NCI-H2227 treated with DMSO at 0.1 percent for 48 hours (cell line): ENCODE measurements around the gene RASSF8.

ENCODE experiments used
- DNase-seq: peaks from one replicate; lab custom pipeline; 2025; lab: John Stamatoyannopoulos, UW

The RASSF8 gene, protein sequence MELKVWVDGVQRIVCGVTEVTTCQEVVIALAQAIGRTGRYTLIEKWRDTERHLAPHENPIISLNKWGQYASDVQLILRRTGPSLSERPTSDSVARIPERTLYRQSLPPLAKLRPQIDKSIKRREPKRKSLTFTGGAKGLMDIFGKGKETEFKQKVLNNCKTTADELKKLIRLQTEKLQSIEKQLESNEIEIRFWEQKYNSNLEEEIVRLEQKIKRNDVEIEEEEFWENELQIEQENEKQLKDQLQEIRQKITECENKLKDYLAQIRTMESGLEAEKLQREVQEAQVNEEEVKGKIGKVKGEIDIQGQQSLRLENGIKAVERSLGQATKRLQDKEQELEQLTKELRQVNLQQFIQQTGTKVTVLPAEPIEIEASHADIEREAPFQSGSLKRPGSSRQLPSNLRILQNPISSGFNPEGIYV

DNA sequence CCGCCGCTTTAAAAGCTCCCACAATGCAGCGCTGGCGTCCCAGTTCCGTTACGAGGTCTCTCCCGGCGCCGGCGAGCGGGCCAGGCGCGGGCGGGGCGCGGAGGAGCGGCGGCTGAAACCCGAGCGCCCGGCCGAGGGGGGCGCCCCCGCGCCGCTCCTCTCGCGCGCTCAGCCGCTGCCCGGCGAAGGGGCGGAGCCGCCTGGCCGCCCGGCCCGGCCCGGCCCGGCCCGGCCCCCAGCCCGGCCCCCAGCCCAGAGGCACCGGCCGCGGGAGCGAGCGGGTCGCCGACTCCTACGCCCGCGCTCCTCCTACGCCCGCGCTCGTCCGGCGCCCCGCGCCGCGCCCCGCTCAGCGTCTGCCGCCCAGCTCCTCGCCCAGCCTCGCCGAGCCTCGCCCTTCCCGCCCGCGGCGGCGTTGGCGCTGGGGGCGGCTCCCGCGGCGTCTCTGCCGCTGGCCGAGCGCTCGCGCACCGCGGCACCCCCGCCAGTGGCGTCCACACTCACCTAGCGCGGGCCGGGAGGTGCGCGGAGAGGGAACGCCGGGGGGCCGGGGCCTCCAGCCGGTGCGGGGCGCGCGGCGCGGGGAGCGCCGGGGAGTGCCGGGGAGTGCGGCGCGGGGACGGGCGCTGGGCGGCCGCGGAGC lies at the start of gene RASSF8:
TSS of gene RASSF8 (plus strand) at position 255 of the 643 bp plus-strand sequence. CDS start 96,662 bp downstream, outside the sequence.
- DNase-seq: peak; percentile 6

GRCh38 chr12:25914551-25914950 lies 43.9 kb upstream of the RASSF8 start:
- no peak for DNase-seq

DNA sequence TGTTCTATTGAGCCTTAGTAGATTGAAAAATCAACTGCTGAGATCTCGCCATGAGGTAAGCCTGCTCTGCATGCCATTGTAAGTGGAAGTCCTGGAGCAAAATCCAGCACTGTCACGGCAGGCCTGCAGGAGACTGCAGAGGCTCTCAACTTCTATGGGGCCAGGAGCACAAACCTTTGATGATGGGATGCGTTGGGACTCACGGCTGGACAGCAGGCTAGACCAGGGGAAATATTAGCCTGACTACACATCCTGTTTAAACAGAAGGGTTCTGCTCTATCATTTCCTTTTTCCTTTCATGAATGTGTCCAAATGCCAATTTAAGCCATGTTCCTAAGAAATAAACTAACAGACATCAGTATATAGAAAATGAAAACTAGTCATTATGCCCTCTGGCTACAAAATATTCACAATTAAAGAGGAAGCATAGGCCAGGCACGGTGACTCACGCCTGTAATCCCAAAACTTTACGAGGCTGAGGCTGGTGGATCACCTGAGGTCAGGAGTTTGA lies 33.9 kb upstream of the RASSF8 start:
- DNase-seq: no peak

- no peak for DNase-seq
Measured at GRCh38 chr12:25925064-25925463, 33.4 kb upstream of the RASSF8 start.

DNA sequence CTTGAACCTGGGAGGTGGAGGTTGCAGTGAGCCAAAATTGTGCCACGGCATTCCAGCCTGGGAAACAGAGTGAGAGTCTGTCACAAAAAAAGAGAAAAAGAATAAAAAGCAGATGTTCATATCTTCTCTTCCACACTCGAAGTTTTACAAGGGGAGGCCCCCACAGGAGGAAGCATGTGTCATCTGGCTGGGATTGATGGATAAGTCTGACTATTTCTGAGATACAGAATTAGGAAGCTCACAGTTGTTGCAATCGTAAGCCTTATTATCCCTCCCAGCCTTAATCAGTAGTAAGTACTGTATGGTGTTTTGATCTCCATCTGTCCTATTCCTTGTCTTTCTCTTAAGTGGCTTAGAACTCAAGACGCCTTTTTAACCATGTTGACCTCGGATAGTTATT lies 31.9 kb upstream of the RASSF8 start:
- no peak for DNase-seq

DNA sequence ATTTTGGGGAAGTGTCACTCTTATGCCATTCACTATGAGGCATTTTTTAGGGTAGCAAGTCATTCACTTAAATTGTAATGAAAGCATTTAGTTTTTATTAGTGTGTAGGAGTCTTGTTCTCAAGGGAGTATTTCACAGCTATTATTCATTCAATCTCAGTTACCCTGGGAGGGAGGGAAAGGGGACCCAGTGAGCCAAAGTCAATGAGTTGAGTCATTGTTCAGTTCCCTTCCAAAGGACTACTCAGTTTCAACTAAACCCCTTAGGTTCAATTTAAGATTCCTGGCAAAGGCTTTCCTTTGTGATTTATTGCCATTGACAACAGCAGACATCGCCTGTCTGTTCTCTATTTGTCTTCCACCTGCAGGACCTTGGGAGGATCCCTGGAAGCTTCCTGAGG lies 29.3 kb upstream of the RASSF8 start:
- no peak for DNase-seq

DNA sequence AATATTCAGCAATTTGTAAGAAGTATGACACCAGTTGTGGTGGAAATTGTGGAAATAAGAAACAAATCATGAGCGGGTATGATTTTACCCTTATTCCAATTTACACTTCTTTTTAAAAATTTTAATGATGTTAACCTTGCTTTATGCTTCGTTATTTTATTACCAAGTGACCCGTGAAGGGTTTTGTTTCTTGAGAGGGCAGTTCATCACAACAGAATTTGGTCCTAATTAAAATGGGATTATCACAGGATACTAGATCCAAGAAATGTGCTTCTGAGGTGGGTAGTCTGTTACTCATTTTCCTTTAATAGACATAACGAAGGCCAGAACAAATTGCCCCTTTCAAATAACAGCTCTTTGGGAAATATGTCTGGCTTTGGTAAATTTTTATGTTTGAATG lies 25.5 kb upstream of the RASSF8 start:
- no peak for DNase-seq

DNA sequence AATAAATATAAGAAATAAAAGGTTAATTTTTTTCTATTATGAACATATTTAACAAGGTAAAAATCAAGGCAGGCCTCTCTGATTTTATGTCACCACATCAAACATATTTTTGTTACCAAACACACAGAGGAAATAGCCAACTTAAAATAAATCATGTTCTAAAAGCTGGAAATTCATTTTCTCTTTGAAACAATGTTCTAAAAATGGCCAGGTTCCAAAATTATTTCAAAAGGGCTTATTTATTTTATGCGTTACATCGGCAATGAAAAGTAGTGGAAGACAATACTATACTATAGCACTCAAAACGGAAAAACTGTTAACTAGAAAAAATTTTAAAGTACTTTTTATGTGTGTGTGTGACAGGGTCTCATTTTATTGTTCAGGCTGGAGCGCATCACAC lies 24.0 kb upstream of the RASSF8 start:
- DNase-seq: no peak

DNA sequence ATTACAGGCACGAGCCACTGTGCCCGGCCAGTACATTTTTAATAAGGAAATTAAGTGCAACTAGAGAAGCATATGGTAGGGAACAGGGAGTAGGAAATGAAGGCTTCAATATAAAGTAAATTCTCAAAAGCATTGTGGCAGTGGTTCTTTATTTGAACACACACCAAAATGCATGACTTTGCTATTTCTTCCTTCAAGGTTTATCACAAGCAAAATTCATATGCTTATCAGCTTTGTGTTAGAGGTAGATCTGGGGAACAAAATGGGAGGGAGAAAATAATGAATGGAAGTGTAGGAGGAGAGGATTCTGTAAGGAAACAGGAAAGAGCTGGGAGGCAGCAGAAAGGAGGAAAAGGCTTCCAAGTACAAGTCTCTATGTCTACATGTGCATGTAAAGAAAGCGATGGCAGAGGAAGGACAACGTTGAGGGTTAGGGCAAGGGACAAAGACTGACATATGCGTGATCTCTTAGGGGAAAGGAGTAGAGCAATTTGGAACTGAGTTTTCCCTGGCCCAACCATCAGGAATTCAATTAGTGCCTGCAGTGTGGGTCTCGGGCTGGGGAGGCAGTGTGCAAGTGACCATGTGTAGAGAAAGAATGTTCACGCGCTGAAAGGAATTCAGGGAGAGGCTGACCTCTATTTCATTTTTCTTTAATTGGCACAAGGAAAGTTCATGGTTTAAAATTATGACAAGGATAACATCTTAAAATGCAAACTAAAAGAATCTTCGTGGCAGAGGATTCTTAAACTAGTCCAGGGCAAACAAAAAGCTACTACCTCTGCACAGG lies 22.9 kb upstream of the RASSF8 start:
- DNase-seq: no peak

DNA sequence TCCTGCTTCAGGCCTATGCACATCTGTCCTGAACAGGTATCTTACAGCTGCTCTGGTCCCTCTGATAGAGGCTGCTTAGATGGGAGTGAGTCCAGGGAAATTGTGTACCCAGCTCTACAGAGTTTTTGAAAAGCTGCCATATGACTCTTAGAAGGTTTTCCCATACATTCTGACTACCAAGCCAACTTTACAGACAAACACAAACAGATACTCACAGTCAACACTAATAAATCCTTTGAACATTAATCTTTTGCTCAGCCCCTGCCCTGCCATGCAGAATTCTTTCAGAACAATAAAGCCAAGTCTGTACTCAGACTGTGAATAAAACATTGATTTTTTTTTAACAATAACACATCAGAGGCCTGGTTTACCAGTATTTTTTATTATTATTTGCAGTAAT lies 21.4 kb upstream of the RASSF8 start:
- no peak for DNase-seq

- no peak for DNase-seq
Measured at GRCh38 chr12:25938581-25938980, 19.9 kb upstream of the RASSF8 start.

GRCh38 chr12:25939606-25940005 lies 18.9 kb upstream of the RASSF8 start:
- no peak for DNase-seq

- DNase-seq: no peak
Measured at GRCh38 chr12:25940886-25941285, 17.6 kb upstream of the RASSF8 start.

DNA sequence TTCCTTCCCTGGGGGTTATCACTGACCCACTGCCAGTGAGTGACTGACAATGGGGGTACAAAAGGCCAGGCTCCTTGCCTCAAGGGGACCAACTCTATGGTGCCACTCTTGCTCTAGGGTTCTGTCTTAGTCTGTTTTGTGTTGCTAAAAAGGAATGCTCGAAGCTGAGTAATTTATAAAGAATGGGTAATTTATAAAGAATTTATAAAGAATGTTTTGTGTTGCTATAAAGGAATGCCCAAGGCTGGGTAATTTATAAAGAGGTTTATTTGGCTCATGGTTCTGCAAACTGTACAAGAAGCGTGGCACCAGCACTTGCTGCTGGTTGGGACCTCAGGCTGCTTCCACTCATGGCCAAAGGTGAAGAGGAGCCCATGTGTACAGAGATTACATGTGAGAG lies 15.8 kb upstream of the RASSF8 start:
- DNase-seq: no peak

DNA sequence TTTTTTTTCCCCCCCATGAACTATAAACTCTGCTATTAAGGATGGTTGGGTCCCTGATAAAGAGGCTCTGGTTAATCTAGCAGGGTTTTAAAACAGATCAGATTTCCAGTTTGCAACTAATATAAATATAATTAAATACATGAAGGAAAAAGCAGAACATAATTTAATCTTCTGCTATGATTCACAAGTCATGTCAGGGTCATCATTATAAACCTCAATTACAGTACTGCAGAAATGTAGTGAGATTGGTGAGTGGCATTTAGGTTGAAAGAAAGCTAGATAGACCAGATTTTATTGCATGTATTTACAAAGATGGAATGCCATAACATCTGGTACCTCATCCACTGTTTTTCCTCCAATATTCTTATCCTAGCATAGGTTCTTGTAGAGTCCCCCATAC lies 14.5 kb upstream of the RASSF8 start:
- DNase-seq: no peak

GRCh38 chr12:25949343-25949742 lies 9.1 kb upstream of the RASSF8 start:
- no peak for DNase-seq

- DNase-seq: no peak
Measured at GRCh38 chr12:25950329-25951115, 8.0 kb upstream of the RASSF8 start.

DNA sequence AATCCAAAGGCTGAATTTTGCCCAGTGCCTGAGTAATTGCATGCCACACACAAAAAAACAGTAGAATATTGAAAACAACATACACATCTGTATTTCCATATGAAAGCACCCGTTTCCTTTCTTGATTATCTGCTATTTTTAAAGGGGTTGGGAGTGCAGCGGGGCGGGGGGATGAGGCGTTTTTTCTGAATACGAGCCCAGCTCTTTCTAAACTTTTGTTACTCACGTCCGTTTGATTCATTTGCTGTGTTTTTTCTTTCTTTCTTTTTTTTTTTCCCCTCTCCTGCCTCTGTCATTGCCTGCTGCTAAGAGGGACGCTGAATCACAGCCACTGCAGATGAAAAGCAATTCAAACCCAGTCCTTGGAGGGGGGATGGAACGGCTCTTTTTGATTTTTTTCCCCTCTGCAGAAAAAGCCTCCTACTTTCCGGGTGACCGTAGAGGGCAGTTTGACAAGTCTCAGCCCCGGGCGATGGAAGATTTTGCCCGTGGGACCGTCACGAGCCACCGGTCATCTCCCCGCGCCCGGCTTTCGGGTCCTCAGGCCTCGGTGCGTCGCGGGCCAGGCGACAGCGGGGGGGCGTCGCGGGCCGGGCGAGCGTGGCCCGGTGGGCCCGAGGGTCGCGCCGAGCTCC lies 572 bp upstream of the RASSF8 start:
- no peak for DNase-seq

GRCh38 chr12:25959071-25959961 lies 834 bp downstream of the RASSF8 start:
- DNase-seq: no peak

- no peak for DNase-seq
Measured at GRCh38 chr12:25960143-25960542, 1.7 kb downstream of the RASSF8 start.
